Fibroblast of mammary gland (primary cell): ENCODE results near the gene RPS5.

ENCODE experiments used
- DNase-seq: peaks from one replicate; pipeline ENCODE4 v3.0.0-alpha.2; 2010; ENCODE audit warnings: low read depth
- H3K4me3 ChIP-seq: 2 replicates; pipeline ENCODE4 v1.5.1; 2011; ENCODE audit warnings: low read depth, mild to moderate bottlenecking, low read length, moderate library complexity; ENCODE audit not compliant: control insufficient read depth
- TF ChIP-seq, protein P1 (sequence below): conservative IDR thresholded peaks from 2 replicates; pipeline ENCODE4 v1.5.1; 2011; ENCODE audit warnings: low read depth, low read length, inconsistent platforms; ENCODE audit not compliant: control insufficient read depth, insufficient read depth

RPS5 gene

GRCh38 chr19:58397533-58398037, 10.5 kb downstream of the RPS5 start:
- TF ChIP-seq, protein P1, sequence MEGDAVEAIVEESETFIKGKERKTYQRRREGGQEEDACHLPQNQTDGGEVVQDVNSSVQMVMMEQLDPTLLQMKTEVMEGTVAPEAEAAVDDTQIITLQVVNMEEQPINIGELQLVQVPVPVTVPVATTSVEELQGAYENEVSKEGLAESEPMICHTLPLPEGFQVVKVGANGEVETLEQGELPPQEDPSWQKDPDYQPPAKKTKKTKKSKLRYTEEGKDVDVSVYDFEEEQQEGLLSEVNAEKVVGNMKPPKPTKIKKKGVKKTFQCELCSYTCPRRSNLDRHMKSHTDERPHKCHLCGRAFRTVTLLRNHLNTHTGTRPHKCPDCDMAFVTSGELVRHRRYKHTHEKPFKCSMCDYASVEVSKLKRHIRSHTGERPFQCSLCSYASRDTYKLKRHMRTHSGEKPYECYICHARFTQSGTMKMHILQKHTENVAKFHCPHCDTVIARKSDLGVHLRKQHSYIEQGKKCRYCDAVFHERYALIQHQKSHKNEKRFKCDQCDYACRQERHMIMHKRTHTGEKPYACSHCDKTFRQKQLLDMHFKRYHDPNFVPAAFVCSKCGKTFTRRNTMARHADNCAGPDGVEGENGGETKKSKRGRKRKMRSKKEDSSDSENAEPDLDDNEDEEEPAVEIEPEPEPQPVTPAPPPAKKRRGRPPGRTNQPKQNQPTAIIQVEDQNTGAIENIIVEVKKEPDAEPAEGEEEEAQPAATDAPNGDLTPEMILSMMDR: no peak
- no peak overlapping the region for H3K4me3 ChIP-seq
- DNase-seq: no peak

DNA sequence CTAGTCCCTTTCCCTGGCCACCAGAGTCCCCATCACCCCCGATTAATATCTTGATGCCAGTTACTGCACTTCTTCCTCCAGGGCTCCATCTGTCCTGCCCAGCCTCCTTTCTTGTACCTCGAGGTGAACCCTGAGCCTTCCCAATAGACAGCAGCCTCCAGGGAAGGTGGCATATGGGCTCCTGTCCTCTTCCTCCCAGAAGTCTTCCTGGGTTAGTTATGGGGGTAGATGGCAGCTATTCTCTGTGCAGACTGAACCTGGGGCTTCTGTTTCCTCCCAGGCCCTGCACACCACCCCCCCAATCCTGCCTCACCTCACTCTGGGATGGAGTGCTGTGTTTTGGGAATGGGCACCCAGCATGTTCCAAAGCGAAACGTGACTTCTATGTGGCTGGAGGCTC, 11.0 kb downstream of the RPS5 start:
- DNase-seq: no peak
- no peak overlapping the region for H3K4me3 ChIP-seq
- TF ChIP-seq, protein P1: no peak

- TF ChIP-seq, protein P1: no peak
- no peak for DNase-seq
- no peak overlapping the region for H3K4me3 ChIP-seq
Observed at GRCh38 chr19:58398545-58398944, 11.5 kb downstream of the RPS5 start.

- DNase-seq: no peak
- TF ChIP-seq, protein P1: no peak
- no peak overlapping the region for H3K4me3 ChIP-seq
Observed at GRCh38 chr19:58399903-58400302, 12.8 kb downstream of the RPS5 start.

DNA sequence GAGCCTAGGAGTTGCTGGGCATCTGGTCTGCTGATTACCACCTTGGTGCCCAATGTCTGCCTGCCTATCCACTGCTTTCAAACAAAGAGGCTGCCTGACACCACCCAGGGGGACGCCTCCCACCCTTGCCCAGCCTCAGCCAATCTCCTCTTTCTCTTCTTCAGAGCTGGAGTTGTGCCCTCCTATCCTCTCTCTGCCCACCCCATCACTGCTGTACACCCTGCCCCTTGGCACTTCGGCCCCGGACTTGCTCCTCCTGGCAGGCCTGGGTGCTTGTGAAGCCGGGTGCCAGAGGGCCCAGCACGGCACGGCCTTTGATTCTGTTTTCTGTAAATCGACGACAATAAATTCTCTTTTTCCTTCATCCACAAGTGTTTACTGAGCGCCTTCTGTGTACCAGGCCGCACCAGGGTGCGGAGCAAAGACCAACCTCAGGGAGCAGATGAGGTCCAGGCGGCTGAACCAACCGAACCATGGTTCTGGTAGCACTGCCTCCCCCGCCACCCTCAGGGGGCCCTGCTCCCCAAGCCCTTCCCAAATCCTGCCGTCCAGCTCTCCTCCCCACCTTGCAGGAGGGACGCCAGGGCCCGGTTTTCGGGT, 13.3 kb downstream of the RPS5 start:
- DNase-seq: no peak
- H3K4me3 ChIP-seq: peak overlapping the region; percentile 55
- TF ChIP-seq, protein P1: no peak

- TF ChIP-seq, protein P1: no peak
- H3K4me3 ChIP-seq: peak overlapping the region; percentile 68
- peak; percentile 99 for DNase-seq
Observed at GRCh38 chr19:58400916-58401839, 14.1 kb downstream of the RPS5 start.
